ENCODE results near the gene YAF2.

Gene YAF2

DNA sequence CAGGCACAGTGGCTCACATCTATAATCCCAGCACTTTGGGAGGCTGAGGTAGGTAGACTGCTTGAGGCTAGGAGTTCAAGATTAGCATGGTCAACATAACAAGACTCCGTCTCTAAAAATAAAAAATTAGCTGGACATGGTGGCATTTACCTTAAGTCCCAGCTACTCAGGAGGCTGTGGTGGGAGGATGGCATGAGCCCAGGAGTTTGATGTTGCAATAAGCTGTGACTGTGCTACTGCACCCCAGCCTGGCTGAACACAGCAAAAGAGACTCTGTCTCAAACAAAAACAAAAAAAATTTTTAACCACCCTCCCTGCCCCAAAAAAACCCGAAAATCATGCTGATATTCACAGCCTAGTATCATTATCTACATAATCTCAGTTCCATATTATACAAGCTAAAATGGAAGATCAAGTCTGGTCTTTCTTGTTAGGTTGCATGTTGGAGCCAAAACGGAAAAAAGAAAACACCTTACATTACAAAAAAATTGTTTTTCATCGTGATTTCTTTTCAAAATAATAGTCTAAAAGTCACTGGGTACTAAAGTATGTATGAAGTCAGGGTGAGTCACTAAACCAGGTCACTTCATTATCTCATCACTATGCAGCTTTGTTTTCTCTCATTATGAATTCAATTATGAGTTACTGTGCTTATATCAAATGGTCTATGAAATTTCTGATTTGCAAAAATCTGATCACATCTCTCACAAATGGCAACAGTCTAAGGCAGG lies 107.2 kb downstream of the YAF2 start:
- H3K4me3 ChIP-seq (ENCODE audit: low read length), result no peak overlapping the region
- no peak for TF ChIP-seq ZNF274 (IDR thresholded peaks at IDR 0.05; ENCODE audit: low read depth, low read length)

DNA sequence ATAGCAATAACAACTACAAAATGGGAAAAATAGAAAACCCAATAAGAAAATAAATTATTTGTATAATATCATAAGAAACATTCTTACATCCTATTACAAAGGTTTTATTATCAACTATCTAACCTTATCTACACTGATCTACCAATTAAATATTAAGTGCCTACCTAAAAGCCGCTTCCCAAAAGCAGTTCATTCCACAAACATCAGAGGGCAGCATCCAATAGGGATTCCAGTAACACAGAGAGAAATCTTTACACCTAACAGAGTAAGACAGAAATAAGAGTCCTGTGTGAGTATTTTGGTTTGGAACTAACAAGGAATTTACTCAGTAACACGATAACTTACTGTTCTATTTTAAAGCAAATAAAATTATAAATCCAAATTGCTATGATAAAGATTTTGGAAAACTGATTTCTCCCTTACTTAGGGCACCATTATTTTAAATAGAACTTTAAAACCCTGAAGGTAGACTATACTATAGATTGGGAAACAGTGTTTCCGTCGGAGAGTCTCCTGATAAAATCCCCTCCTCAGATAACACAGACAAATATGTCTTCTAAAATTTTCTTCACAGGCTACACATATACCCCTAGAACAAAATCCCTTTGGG lies 108.3 kb downstream of the YAF2 start:
- TF ChIP-seq ZNF274 (IDR thresholded peaks at IDR 0.05; ENCODE audit: low read depth, low read length), result no peak
- no peak overlapping the region for H3K4me3 ChIP-seq (ENCODE audit: low read length)

DNA sequence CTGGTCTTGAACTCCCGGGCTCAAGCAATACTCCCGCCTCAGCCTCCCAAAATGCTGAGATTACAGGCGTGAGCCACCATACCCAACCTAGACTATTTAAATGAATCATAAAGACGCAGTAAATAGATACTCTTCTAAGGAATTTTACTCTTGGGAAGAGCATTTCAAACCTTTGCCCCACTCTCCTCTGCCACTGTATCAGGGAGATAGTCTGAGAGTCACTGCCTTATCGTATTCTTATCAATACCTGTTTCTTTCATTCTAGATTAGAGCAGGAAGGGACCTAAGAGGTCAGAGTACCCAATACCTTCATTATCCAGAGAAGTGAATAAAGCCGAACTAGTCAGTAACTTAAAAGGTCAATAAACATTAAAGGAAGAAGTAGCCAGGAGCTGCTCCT lies 109.2 kb downstream of the YAF2 start:
- TF ChIP-seq ZNF274 (IDR thresholded peaks at IDR 0.05; ENCODE audit: low read depth, low read length), result no peak
- no peak overlapping the region for H3K4me3 ChIP-seq (ENCODE audit: low read length)

DNA sequence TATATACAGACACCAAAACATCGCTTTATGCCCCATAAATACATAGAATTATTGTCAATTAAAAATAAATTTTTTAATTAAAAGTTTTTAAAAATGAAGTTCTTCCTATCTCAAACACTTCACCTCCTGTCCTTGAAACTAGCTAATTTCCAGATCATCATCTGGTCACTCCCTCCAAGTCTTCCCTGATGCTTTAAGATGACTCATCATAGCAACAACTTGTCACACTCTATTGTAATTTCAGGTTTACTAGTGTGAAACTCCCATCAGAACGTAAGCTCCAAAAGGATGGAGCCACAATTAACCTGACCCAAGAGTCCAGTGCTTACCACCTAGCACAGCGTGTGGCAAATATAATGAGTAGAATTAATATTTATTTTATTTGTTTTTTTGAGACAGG lies 109.7 kb downstream of the YAF2 start:
- TF ChIP-seq ZNF274 (IDR thresholded peaks at IDR 0.05; ENCODE audit: low read depth, low read length), result no peak
- no peak overlapping the region for H3K4me3 ChIP-seq (ENCODE audit: low read length)

DNA sequence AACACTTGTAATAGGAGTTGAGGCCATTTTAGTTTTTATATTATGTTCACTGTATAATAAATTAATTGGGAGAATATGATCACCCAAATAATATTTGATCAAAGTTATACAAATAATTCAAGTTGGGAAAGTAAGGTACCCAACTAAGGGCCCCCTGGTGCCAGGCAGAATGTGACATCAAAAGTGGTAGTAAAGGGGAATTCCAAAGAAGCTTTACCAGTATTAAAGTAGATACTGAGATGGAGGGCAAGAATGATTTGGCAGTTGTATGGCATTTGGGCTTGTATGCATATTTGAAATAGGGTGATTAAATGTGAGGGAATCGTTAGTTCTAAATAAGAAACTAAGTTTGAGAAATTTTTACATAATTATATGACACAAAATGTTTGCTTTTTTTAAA lies 111.1 kb downstream of the YAF2 start:
- no peak for TF ChIP-seq ZNF274 (IDR thresholded peaks at IDR 0.05; ENCODE audit: low read depth, low read length)
- no peak overlapping the region for H3K4me3 ChIP-seq (ENCODE audit: low read length)

DNA sequence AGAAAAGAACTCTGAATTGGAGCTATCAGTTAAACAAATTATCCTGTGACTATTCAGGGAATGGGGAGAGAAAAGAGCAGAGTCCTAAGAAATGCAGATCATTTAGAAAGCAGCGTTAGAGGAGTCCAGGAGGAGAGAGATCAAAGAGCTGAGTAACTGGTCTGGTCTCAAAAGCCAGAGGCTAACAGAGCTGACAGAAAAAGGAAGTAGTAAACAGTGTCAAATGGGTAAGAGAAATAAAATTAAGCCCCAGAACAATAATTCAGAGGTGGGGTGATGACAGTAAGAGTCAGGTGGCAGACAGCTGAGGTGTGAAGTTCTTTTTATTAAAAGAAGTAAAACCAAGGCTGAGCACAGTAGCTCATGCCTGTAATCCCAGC lies 112.7 kb downstream of the YAF2 start:
- TF ChIP-seq ZNF274 (IDR thresholded peaks at IDR 0.05; ENCODE audit: low read depth, low read length), result no peak
- H3K4me3 ChIP-seq (ENCODE audit: low read length), result no peak overlapping the region

DNA sequence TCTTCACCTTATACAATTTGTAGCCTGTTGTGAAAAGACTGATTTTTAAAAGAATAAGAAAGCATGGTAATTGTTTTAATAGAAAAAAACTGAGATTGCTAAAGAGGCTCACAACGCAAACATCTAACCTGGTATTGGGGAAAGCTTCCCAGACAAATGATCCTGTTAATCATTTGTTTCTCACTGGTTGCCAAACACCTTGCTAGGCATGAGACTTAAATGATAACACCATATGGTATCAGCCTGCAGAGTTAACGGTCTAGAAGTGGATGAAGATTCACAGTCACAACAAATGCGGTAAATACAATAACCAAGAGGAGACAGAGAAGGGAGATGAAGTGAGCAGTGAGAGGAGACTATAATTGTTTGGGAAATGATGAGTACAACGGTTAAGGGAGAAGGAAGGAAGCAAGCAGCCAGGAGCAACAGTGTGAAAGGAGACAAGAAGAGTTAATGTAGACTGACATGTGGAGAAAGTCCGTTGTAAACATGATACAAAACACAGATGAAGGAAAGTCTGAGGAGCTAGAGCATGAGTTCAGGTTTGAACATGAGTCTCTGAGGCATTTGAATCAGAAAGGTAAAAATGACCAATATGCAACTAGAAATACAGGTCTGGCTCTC lies 113.2 kb downstream of the YAF2 start:
- no peak overlapping the region for H3K4me3 ChIP-seq (ENCODE audit: low read length)
- TF ChIP-seq ZNF274 (IDR thresholded peaks at IDR 0.05; ENCODE audit: low read depth, low read length), result no peak

DNA sequence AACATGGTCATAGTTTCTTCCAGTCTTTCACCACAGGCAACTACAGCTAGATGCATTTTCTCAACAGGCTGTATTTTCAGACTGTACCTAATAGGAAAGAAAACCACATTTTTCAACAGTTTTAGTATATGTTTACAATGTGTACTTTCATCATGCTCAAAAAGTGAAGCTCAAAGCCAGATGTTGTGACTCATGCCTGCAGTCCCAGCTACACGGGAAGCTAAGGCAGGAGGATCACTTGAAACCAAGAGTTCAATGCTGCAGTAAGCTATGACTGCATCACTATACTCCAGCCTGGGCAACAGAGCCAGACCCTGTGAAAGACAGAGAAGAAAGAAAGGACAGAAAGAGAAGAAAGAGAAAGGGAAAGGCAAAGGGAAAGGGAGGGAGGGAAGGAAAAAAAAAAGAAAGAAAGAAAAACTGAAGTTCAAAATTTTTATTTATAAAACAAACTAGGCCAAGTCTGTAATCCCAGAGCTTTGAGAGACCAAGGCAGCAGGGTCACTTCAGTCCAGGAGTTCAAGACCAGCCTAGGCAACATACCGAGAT lies 118.9 kb downstream of the YAF2 start:
- H3K4me3 ChIP-seq (ENCODE audit: low read length), result no peak overlapping the region
- TF ChIP-seq ZNF274 (IDR thresholded peaks at IDR 0.05; ENCODE audit: low read depth, low read length), result no peak

DNA sequence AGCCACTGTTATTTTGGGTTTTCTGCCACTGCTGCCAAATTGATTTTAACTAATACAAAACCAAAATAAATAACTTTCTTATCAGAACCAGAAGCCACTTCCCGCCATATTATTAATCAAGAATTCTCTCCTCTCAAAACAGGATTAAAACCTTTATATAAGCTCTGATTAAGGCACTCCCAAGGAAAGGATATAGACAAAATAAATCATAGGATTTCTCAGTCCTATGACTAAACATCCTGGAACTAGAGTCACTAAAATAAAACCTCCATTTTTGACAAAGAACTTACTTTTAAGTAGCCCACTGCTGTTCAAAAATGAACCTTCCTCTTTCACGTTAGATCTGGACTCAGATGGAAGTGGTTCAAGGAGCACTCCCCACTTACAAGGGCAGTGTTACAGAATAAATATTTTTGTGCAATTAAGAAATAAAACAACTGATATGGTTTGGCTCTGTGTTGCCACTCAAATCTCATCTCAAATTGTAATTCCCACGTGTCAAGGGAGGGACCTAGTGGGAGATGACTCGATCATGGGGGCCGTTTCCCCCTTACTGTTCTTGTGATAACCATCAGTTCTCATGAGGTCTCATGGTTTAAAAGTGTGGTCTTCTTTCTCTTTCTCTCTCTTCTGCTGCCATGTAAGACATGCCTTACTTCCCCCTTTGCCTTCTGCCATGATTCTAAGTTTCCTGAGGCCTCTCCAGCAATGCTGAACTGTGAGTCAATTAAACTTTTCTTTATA lies 119.7 kb downstream of the YAF2 start:
- no peak for TF ChIP-seq ZNF274 (IDR thresholded peaks at IDR 0.05; ENCODE audit: low read depth, low read length)
- H3K4me3 ChIP-seq (ENCODE audit: low read length), result no peak overlapping the region

DNA sequence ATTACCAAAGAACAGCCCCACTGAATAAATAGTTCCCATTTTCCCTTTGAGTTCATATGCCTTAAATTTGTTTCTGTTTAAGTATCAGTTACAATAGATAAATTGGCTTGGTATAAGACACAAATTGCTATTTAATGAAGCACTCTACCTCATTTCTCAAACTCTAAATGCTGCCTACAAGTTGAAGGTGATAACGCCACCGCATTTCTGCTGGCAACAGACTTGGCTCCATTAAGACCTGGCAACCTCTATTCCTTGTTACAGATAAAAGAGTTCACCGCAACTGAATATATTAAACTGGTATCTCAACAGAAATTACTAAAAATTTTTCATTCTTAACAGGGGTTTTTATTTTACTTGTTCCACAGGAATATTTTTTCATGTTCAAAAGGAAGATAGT lies 129.0 kb downstream of the YAF2 start:
- H3K4me3 ChIP-seq (ENCODE audit: low read length), result no peak overlapping the region
- no peak for TF ChIP-seq ZNF274 (IDR thresholded peaks at IDR 0.05; ENCODE audit: low read depth, low read length)

Data from GM08714 (cell line).